NT2/D1 (cell line): ENCODE measurements around the gene GLIPR1L1.

Source experiments
- DNase-seq: peaks from one replicate; pipeline ENCODE4 v3.0.0-alpha.2; 2011; ENCODE audit warnings: low read depth, low spot score
- H3K27me3 ChIP-seq: 2 replicates; pipeline ENCODE4 v1.6.0; 2011; ENCODE audit warnings: mild to moderate bottlenecking; ENCODE audit not compliant: insufficient read length, insufficient read depth
- H3K36me3 ChIP-seq: 2 replicates; pipeline ENCODE4 v1.6.1; 2011; ENCODE audit warnings: mild to moderate bottlenecking, low read length, mixed read lengths; ENCODE audit not compliant: insufficient read depth, insufficient read length
- H3K4me1 ChIP-seq: 2 replicates; pipeline ENCODE4 v1.5.1; 2011; ENCODE audit not compliant: insufficient read depth, insufficient read length
- H3K4me3 ChIP-seq: 2 replicates; pipeline ENCODE4 v1.5.1; 2011; ENCODE audit warnings: low read depth; ENCODE audit not compliant: insufficient read length
- H3K9ac ChIP-seq: 2 replicates; pipeline ENCODE4 v1.6.0; 2011; ENCODE audit warnings: low read depth; ENCODE audit not compliant: insufficient read length
- H3K9me3 ChIP-seq: 2 replicates; pipeline ENCODE4 v1.5.1; 2011; ENCODE audit warnings: mild to moderate bottlenecking, low read length; ENCODE audit not compliant: insufficient read depth
- SUZ12 ChIP-seq: IDR thresholded peaks from 2 replicates; pipeline ENCODE4 v1.6.1; 2011; ENCODE audit not compliant: insufficient read length, insufficient read depth; ENCODE audit errors: extremely low read depth
- YY1 ChIP-seq: IDR thresholded peaks from 2 replicates; pipeline ENCODE4 v1.6.1; 2011; ENCODE audit not compliant: insufficient read length, insufficient read depth
- ZNF274 ChIP-seq: IDR thresholded peaks from 2 replicates; pipeline ENCODE4 v1.6.1; 2011; ENCODE audit warnings: mild to moderate bottlenecking, low read depth, low read length

Gene GLIPR1L1

DNA sequence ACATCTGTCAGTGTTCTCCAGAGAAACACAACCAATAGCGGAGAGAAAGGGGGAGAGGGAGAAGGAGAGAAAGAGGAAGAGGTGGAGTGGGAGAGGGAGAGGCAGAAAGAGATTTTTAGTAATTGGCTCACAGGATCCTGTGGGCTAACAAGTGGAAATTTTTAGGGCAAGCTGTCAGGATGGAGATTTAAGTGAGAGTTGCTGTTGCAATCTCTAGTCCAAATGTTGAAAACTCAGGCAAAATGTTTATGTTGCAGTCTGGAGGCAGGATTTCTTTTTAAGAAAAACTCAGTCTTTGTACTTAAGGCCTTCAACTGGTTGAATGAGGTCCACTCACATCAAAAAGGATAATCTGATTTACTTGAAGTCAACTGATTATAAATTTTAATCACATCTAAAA lies 43.9 kb downstream of the GLIPR1L1 start:
- no peak for TF ChIP-seq ZNF274
- no peak for TF ChIP-seq SUZ12
- TF ChIP-seq YY1: no peak
- no peaks in the 10 kb centered on the region for H3K27me3 ChIP-seq
- H3K36me3 ChIP-seq: no peaks in the 10 kb centered on the region
- no peak for DNase-seq
- no peaks in the 10 kb centered on the region for H3K4me1 ChIP-seq
- no peak overlapping the region for H3K9ac ChIP-seq
- H3K9me3 ChIP-seq: 0 out of 2 replicates have a peak, but pooled peaks cover 8% of the 10 kb centered on the region
- no peak overlapping the region for H3K4me3 ChIP-seq

DNA sequence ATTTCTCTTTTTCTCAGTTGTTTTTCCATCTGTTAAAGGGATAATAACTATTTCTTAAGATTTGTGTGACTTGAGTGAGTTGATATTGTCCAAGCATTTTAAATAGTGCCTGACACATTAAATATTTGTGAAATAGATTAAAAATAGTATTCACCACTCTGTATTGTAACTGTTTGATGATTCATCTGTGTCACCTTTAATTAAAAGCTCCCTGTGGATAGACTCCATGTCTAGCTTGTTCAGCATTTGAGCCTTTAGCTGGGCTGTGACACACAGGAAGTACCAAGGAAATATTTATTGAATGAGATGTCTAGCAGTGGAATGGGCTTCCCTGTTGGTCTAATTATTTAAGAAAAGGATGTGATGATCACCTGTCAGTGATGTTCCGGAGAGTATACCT lies 54.6 kb downstream of the GLIPR1L1 start:
- Histone ChIP-seq H3K36me3 (no peaks in the 10 kb centered on the region), H3K9ac (no peak overlapping the region), H3K4me3 (no peak overlapping the region), H3K4me1 (no peaks in the 10 kb centered on the region), H3K27me3 (no peaks in the 10 kb centered on the region), H3K9me3 (no peaks in the 10 kb centered on the region)
- TF ChIP-seq ZNF274 (no peak), SUZ12 (no peak), YY1 (no peak)
- no peak for DNase-seq

DNA sequence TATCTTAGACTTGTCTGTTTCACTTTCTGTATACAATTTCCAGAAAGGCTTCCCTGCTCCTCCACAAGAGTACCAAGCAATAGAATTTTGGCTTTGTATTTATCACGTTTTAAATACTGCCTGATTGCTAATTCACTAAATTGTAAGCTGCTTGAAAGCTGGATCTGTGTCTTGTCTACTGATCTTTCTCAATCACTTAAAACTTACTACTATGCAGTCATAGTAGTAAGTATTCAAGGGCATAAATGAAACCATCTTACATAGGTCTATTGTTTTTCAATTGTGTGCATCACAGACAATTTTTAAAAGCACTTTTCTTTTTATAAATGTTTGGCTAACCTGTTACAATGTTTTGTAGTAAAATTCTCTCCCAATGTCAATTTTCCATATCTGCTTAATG lies 55.2 kb downstream of the GLIPR1L1 start:
- TF ChIP-seq YY1: no peak
- no peak for TF ChIP-seq SUZ12
- no peak for TF ChIP-seq ZNF274
- no peak overlapping the region for H3K4me3 ChIP-seq
- no peaks in the 10 kb centered on the region for H3K36me3 ChIP-seq
- no peaks in the 10 kb centered on the region for H3K9me3 ChIP-seq
- H3K4me1 ChIP-seq: no peaks in the 10 kb centered on the region
- no peak overlapping the region for H3K9ac ChIP-seq
- DNase-seq: no peak
- no peaks in the 10 kb centered on the region for H3K27me3 ChIP-seq

GRCh38 chr12:75390156-75390898 lies 55.9 kb downstream of the GLIPR1L1 start:
- no peaks in the 10 kb centered on the region for H3K9me3 ChIP-seq
- H3K4me1 ChIP-seq: no peaks in the 10 kb centered on the region
- no peak overlapping the region for H3K4me3 ChIP-seq
- no peak for DNase-seq
- no peaks in the 10 kb centered on the region for H3K36me3 ChIP-seq
- H3K9ac ChIP-seq: no peak overlapping the region
- TF ChIP-seq ZNF274 (no peak), YY1 (no peak), SUZ12 (no peak)
- no peaks in the 10 kb centered on the region for H3K27me3 ChIP-seq

DNA sequence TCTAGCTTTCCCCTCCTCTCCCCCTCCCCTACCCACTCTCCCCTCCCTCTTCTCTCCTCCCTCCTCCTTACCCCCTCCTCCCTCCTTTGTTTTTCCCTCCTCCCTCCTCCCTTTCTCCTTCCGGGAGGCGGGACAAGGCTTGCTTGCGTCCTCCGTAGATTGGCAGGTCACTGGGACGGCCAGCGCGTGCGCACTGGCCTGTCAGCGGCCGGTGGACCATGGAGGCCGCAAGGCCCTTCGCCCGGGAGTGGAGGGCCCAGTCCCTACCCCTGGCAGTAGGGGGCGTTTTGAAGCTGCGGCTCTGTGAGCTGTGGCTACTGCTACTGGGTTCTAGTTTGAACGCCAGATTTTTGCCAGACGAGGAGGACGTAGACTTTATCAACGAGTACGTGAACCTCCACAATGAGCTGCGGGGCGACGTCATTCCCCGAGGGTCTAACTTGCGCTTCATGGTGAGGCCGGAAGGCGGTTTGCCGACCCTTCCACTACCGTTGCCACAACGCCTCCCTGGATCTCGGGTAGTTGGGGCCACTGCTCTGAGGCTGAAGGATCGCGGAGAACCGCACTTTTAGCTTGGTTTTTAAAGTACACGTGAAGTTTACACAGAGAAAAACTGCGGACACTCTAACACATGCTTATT lies 56.5 kb downstream of the GLIPR1L1 start, which contains the start of gene GLIPR1L2:
Gene GLIPR1L2, plus strand, starts transcription at position 191 of the 640 bp plus-strand sequence. Its CDS starts 28 bp downstream, at position 219.
- no peaks in the 10 kb centered on the region for H3K27me3 ChIP-seq
- no peaks in the 10 kb centered on the region for H3K9me3 ChIP-seq
- no peaks in the 10 kb centered on the region for H3K36me3 ChIP-seq
- no peak for DNase-seq
- no peak for TF ChIP-seq SUZ12
- TF ChIP-seq ZNF274: no peak
- TF ChIP-seq YY1: no peak
- no peaks in the 10 kb centered on the region for H3K4me1 ChIP-seq
- H3K9ac ChIP-seq: no peak within 1 kb of the TSS
- H3K4me3 ChIP-seq: no peak within 1 kb of the TSS

DNA sequence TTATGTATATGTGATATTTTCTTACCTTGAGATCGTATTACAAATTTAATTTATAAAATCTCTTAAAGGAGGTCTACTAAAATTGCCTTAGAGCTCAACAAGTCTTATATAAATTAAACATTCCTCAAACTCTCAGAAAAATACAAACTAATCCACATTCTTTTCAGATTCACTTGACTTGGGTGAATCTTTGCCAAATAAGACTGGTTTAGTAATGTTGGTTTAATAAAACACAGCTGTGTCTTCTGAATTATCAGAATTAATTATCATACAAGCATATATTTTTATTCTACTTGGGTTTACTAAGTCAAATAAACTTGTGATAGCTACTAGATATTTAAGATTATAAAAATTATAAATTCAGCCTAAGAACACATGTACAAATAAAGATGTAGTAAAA lies 69.8 kb downstream of the GLIPR1L1 start:
- Histone ChIP-seq H3K4me3 (no peak overlapping the region), H3K9ac (no peak overlapping the region), H3K9me3 (0 out of 2 replicates have a peak, but pooled peaks cover 4% of the 10 kb centered on the region), H3K4me1 (no peaks in the 10 kb centered on the region), H3K27me3 (no peaks in the 10 kb centered on the region), H3K36me3 (no peaks in the 10 kb centered on the region)
- no peak for TF ChIP-seq SUZ12
- no peak for TF ChIP-seq YY1
- TF ChIP-seq ZNF274: no peak
- no peak for DNase-seq

- Histone ChIP-seq H3K4me3 (no peak overlapping the region), H3K9me3 (0 out of 2 replicates have a peak, but pooled peaks cover 4% of the 10 kb centered on the region)
Observed at GRCh38 chr12:75407683-75408082, 73.2 kb downstream of the GLIPR1L1 start.

More at GRCh38 chr12:75407683-75408082, 73.2 kb downstream of the GLIPR1L1 start:
- H3K27me3 ChIP-seq: no peaks in the 10 kb centered on the region
- H3K36me3 ChIP-seq: no peaks in the 10 kb centered on the region
- TF ChIP-seq ZNF274 (no peak), YY1 (no peak), SUZ12 (no peak)
- DNase-seq: no peak
- no peaks in the 10 kb centered on the region for H3K4me1 ChIP-seq
- H3K9ac ChIP-seq: no peak overlapping the region
